ENCODE measurements around the gene COPRS. TPM values are rescaled to one million over a fixed set of nuclear protein-coding genes. Genes with fewer than 3 reads are reported as not detected.

COPRS gene
- total and polyA plus RNA-seq, 2 donors (not counting 1 experiment from before 2014, with no cell fraction given): 12.6 to 17.1 TPM

- TF ChIP-seq CTCF (IDR thresholded peaks at IDR 0.05) (no peak), EZH2 (IDR thresholded peaks at IDR 0.05; ENCODE audit: borderline replicate concordance, insufficient read depth, low read depth, low read length, poor library complexity, severe bottlenecking) (no peak)
- H3K4me3 Mint-ChIP-seq: no peak overlapping the region
- CTCF ChIA-PET: no interaction called here
- no peak overlapping the region for H3K4me3 ChIP-seq (ENCODE audit: control extremely low read depth in 1 of 5, extremely low read depth in 1 of 5, insufficient read depth in 1 of 5, low read depth in 2 of 5, low read length in 4 of 5)
- no peak overlapping the region for H3K27ac ChIP-seq (ENCODE audit: low read length in 2 of 2)
- no peaks in the 10 kb centered on the region for H3K36me3 ChIP-seq (replicated peaks in 1 of 2; ENCODE audit: control extremely low read depth in 1 of 2, control insufficient read depth in 1 of 2, extremely low read depth in 1 of 2, insufficient read depth in 2 of 2, low read length in 1 of 2)
- ATAC-seq (ENCODE audit: low read depth) (no peak), DNase-seq (no peak)
- no peaks in the 10 kb centered on the region for H3K79me2 ChIP-seq (ENCODE audit: control insufficient read depth, insufficient read depth, low read length)
- no peaks in the 10 kb centered on the region for H4K20me1 ChIP-seq (ENCODE audit: control insufficient read depth, insufficient read depth, low read length, poor library complexity, severe bottlenecking)
- no peaks in the 10 kb centered on the region for H3K9me3 ChIP-seq (ENCODE audit: control extremely low read depth in 1 of 3, control insufficient read depth in 2 of 3, insufficient read depth in 1 of 3, low read length in 2 of 3)
- H2AFZ ChIP-seq (ENCODE audit: insufficient read depth, low read depth, low read length, poor library complexity, severe bottlenecking): no peak overlapping the region
- H3K27ac Mint-ChIP-seq: no peak overlapping the region
- no peaks in the 10 kb centered on the region for H3K9me3 Mint-ChIP-seq (ENCODE audit: insufficient read depth)
- POLR2A ChIA-PET: no interaction called here
- intact Hi-C loops (cut with micrococcal nuclease): no loop called here
- H3K27me3 Mint-ChIP-seq: peaks cover 20% of the 10 kb centered on the region
- no peaks in the 10 kb centered on the region for H3K4me1 Mint-ChIP-seq
- peaks cover 0 to 2% of the 10 kb centered on the region in 2 donors for H3K4me1 ChIP-seq (ENCODE audit: control insufficient read depth in 2 of 2, insufficient read depth in 2 of 2, low read length in 2 of 2)
- H3K9ac ChIP-seq (ENCODE audit: low read length): no peak overlapping the region
- H3K4me2 ChIP-seq (replicated peaks; ENCODE audit: low read depth, low read length, poor library complexity, severe bottlenecking): no peak overlapping the region
- H3K27me3 ChIP-seq (replicated peaks in 1 of 4; ENCODE audit: control extremely low read depth in 1 of 4, control insufficient read depth in 3 of 4, insufficient read depth in 4 of 4, low read length in 3 of 4): peaks cover 0 to 15% (median 7%) of the 10 kb centered on the region in 4 experiments
Measured at GRCh38 chr17:31908386-31908785, 49.3 kb upstream of the COPRS start.

- H3K4me2 ChIP-seq (replicated peaks; ENCODE audit: low read depth, low read length, poor library complexity, severe bottlenecking): no peak overlapping the region
- H3K9ac ChIP-seq (ENCODE audit: low read length): no peak overlapping the region
- H3K4me1 Mint-ChIP-seq: no peaks in the 10 kb centered on the region
- no peak overlapping the region for H2AFZ ChIP-seq (ENCODE audit: insufficient read depth, low read depth, low read length, poor library complexity, severe bottlenecking)
- no peak for TF ChIP-seq EZH2 (IDR thresholded peaks at IDR 0.05; ENCODE audit: borderline replicate concordance, insufficient read depth, low read depth, low read length, poor library complexity, severe bottlenecking)
- TF ChIP-seq CTCF (IDR thresholded peaks at IDR 0.05): no peak
- peaks cover 0 to 13% (median 6%) of the 10 kb centered on the region in 4 experiments for H3K27me3 ChIP-seq (replicated peaks in 1 of 4; ENCODE audit: control extremely low read depth in 1 of 4, control insufficient read depth in 3 of 4, insufficient read depth in 4 of 4, low read length in 3 of 4)
- H3K4me3 ChIP-seq (ENCODE audit: control extremely low read depth in 1 of 5, extremely low read depth in 1 of 5, insufficient read depth in 1 of 5, low read depth in 2 of 5, low read length in 4 of 5): no peak overlapping the region
- no peaks in the 10 kb centered on the region for H3K36me3 ChIP-seq (replicated peaks in 1 of 2; ENCODE audit: control extremely low read depth in 1 of 2, control insufficient read depth in 1 of 2, extremely low read depth in 1 of 2, insufficient read depth in 2 of 2, low read length in 1 of 2)
- no peaks in the 10 kb centered on the region for H3K9me3 ChIP-seq (ENCODE audit: control extremely low read depth in 1 of 3, control insufficient read depth in 2 of 3, insufficient read depth in 1 of 3, low read length in 2 of 3)
- H3K79me2 ChIP-seq (ENCODE audit: control insufficient read depth, insufficient read depth, low read length): no peaks in the 10 kb centered on the region
- WGBS (ENCODE audit: insufficient coverage): 10% methylated on average over 3 of the region's 7 CpGs
- no peak overlapping the region for H3K27ac ChIP-seq (ENCODE audit: low read length in 2 of 2)
- no peaks in the 10 kb centered on the region for H3K4me1 ChIP-seq (ENCODE audit: control insufficient read depth in 2 of 2, insufficient read depth in 2 of 2, low read length in 2 of 2)
- ChIA-PET CTCF (no interaction called here), POLR2A (no interaction called here)
- H4K20me1 ChIP-seq (ENCODE audit: control insufficient read depth, insufficient read depth, low read length, poor library complexity, severe bottlenecking): no peaks in the 10 kb centered on the region
- intact Hi-C loops (cut with micrococcal nuclease): no loop called here
- peaks cover 19% of the 10 kb centered on the region for H3K27me3 Mint-ChIP-seq
- H3K27ac Mint-ChIP-seq: no peak overlapping the region
- no peak for DNase-seq
- no peaks in the 10 kb centered on the region for H3K9me3 Mint-ChIP-seq (ENCODE audit: insufficient read depth)
- no peak overlapping the region for H3K4me3 Mint-ChIP-seq
- no peak for ATAC-seq (ENCODE audit: low read depth)
Measured at GRCh38 chr17:31907342-31907962, 48.4 kb upstream of the COPRS start.
